Osteocyte (in vitro differentiated cells): Measurements from ENCODE around the gene RBM38. TPM values are rescaled to one million over a fixed set of nuclear protein-coding genes. Genes with fewer than 3 reads are reported as not detected.

ENCODE experiments used
- DNase-seq: peaks from one replicate; pipeline ENCODE4 v3.0.0; 2021; ENCODE audit warnings: mixed read lengths; ENCODE audit not compliant: unreplicated experiment; ENCODE audit errors: extremely low spot score
- H3K27ac Mint-ChIP-seq: one replicate; pipeline ENCODE4 v1.8.0; 2021; ENCODE audit warnings: mild to moderate bottlenecking, mixed read lengths; ENCODE audit not compliant: unreplicated experiment
- H3K27me3 Mint-ChIP-seq: one replicate; pipeline ENCODE4 v1.8.0; 2021; ENCODE audit warnings: mixed read lengths; ENCODE audit not compliant: unreplicated experiment
- H3K36me3 Mint-ChIP-seq: one replicate; pipeline ENCODE4 v1.8.0; 2021; ENCODE audit warnings: mixed read lengths; ENCODE audit not compliant: unreplicated experiment
- H3K4me1 Mint-ChIP-seq: one replicate; pipeline ENCODE4 v1.8.0; 2021; ENCODE audit warnings: mixed read lengths; ENCODE audit not compliant: unreplicated experiment
- H3K4me3 Mint-ChIP-seq: one replicate; pipeline ENCODE4 v1.8.0; 2021; ENCODE audit warnings: mild to moderate bottlenecking, moderate library complexity, mixed read lengths; ENCODE audit not compliant: unreplicated experiment
- H3K9me3 Mint-ChIP-seq: one replicate; pipeline ENCODE4 v1.8.0; 2021; ENCODE audit warnings: mixed read lengths; ENCODE audit not compliant: unreplicated experiment
- CTCF ChIP-seq: fragments of 200-600 bp; sonication (generic); IDR thresholded peaks from 2 replicates; pipeline ENCODE4 v1.5.0; 2021; ENCODE audit warnings: antibody characterized with exemption, mild to moderate bottlenecking, moderate library complexity
- total RNA-seq: library from RNA; stranded (reverse); gene quantifications from 2 replicates; pipeline ENCODE4 v1.2.1, GENCODE V29; 2021

RBM38 gene
- total RNA-seq, 1 donor from 2014 or later = 18.8 TPM

GRCh38 chr20:57439432-57439831, 48.2 kb downstream of the RBM38 start:
- Mint-ChIP-seq H3K9me3 (peaks cover 6% of the 10 kb centered on the region), H3K4me1 (peaks cover 20% of the 10 kb centered on the region), H3K27me3 (peaks cover 6% of the 10 kb centered on the region), H3K36me3 (no peaks in the 10 kb centered on the region), H3K27ac (no peak overlapping the region), H3K4me3 (no peak overlapping the region)
- DNase-seq = no peak
- no peak for TF ChIP-seq CTCF

GRCh38 chr20:57439993-57440392, 48.8 kb downstream of the RBM38 start:
- peaks cover 6% of the 10 kb centered on the region for H3K9me3 Mint-ChIP-seq
- H3K4me3 Mint-ChIP-seq = no peak overlapping the region
- H3K36me3 Mint-ChIP-seq = no peaks in the 10 kb centered on the region
- peaks cover 4% of the 10 kb centered on the region for H3K27me3 Mint-ChIP-seq
- H3K27ac Mint-ChIP-seq = no peak overlapping the region
- peaks cover 20% of the 10 kb centered on the region for H3K4me1 Mint-ChIP-seq
- no peak for DNase-seq
- TF ChIP-seq CTCF = no peak

- H3K27ac Mint-ChIP-seq = peak overlapping the region; percentile 35
- no peaks in the 10 kb centered on the region for H3K36me3 Mint-ChIP-seq
- no peak for DNase-seq
- no peak overlapping the region for H3K4me3 Mint-ChIP-seq
- no peak for TF ChIP-seq CTCF
- peaks cover 14% of the 10 kb centered on the region for H3K4me1 Mint-ChIP-seq
- H3K9me3 Mint-ChIP-seq = peaks cover 6% of the 10 kb centered on the region
- peaks cover 8% of the 10 kb centered on the region for H3K27me3 Mint-ChIP-seq
These were observed 49.7 kb downstream of the RBM38 start for GRCh38 chr20:57440678-57441509.

- Mint-ChIP-seq H3K36me3 (no peaks in the 10 kb centered on the region), H3K9me3 (peaks cover 6% of the 10 kb centered on the region), H3K4me3 (no peak overlapping the region), H3K27ac (peak overlapping the region; percentile 35), H3K4me1 (peaks cover 14% of the 10 kb centered on the region), H3K27me3 (peaks cover 11% of the 10 kb centered on the region)
- TF ChIP-seq CTCF = no peak
- DNase-seq = no peak
These were observed 50.4 kb downstream of the RBM38 start for GRCh38 chr20:57441510-57442154.

GRCh38 chr20:57442158-57442887, 51.1 kb downstream of the RBM38 start:
- Mint-ChIP-seq H3K27ac (no peak overlapping the region), H3K36me3 (no peaks in the 10 kb centered on the region), H3K4me1 (peaks cover 14% of the 10 kb centered on the region), H3K4me3 (no peak overlapping the region), H3K27me3 (peaks cover 15% of the 10 kb centered on the region), H3K9me3 (peaks cover 2% of the 10 kb centered on the region)
- DNase-seq = no peak
- TF ChIP-seq CTCF = no peak
